ENCODE data around the gene POLR1G. TPM values are rescaled to one million over a fixed set of nuclear protein-coding genes. Genes with fewer than 3 reads are reported as not detected.

POLR1G gene
- total and polyA plus RNA-seq, 9 of the 15 experiments (the other 6 are each of a cell fraction or from before 2014, with no cell fraction given), result 3.0 to 50.1 (median 27.4) TPM

DNA sequence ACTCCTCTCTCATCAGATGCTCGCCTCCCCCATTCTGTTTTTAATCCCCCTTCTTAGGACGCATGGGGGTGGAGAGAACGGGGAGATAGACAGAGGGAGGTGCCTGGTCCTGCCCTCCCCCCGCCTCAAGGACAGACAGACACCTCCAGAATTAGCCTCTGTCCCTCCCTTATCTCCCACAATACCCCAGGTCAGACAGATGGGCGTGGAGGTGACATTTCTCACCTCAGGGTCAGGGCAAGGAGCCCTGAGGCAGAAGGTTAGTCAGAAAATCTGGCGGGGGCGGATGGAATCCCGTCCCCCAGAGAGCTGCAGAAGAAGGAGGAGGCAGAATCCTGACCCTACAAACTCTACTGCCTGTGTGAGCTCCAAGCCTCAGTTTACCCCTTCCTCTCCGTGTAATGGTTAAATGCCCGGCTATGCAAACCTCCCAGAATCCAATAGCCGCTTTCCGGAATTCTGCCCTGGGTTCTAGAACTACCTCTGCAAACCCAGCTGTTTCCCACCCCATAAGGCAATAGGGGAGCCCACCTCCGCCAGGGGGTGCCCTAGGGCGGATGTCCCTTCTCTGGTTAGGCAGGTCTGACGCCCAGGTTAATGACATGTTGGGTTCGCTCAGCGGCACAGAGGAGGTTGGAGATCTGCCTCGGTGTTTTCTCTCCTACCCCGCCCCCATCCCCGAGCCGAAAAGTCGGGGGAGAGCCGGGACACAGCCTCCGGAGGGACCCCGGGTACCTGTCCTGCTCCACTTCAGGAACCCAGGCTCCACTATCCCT, 2.5 kb upstream of the POLR1G start (continued):
- peak in 1 of 2 experiments; percentile 16; a peak in 3 of 4 replicates for TF ChIP-seq NRF1 (conservative IDR thresholded peaks at IDR 0.05 in 1 of 2, IDR thresholded peaks at IDR 0.05 in 1 of 2)
- TF ChIP-seq SNRNP70 (optimal IDR thresholded peaks at IDR 0.05; ENCODE audit: low read depth, low read length), result no peak

DNA sequence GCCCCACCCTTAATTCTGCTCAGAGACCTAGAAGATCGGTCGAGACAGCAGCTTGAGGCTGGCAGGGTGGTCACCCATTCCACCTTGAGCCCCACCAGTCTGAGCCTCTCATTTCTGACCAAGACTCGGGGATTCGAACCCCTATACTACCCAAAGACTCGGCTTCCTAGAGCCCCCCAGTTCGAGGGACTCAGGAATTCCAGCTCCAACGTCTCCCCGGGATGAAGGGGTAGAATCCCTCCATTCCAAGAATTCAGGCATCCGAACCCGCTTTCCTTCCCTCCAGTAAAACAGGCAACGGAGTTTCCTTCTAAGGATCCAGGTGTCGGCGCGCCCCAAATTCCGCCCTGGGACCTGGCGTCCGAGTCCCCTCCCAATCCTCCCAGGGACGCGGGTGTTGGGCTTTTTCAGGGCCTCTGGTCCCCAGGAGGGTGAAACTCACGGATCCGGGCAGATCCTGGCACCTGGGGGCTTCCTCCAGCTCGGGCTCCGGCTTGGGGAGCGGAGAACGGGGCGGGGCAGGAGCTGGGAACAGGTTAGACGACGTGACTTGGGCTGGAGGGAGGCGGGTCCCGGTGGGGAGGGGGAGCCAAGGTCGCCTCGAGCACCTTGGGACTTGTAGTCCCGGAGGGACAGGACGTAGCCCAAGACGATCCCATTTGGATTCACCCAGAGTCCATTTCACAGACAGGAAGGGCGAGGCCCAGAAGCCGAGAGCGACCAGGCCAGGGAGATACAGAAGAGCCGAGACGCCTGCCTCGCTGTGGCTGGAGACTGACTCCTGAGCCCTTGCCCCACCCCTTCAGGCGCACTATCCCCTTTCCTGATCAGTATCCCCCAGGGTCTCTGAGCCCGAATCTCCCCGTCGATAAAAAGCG, 1.6 kb upstream of the POLR1G start, which contains the start of gene PPP1R13L:
PPP1R13L (minus strand) TSS at position 513 of the 878 bp plus-strand sequence. CDS start 6,751 bp downstream, outside the sequence.
- WGBS (ENCODE audit: insufficient coverage, low coverage, missing lambda C conversion rate), result 3% methylated on average over 45 of the region's 46 CpGs
- Histone ChIP-seq H3K27me3 (ENCODE audit: control insufficient read depth in 2 of 2, insufficient read depth in 2 of 2, low read length in 2 of 2) (no peaks in the 10 kb centered on the region), H3K4me2 (ENCODE audit: insufficient read depth, low read length) (peak within 1 kb of the TSS; percentile 91), H3K27ac (ENCODE audit: extremely low read depth, low read depth, low read length) (peak within 1 kb of the TSS; percentile 98), H3K9me3 (replicated peaks; ENCODE audit: control insufficient read depth, insufficient read depth, low read depth, low read length) (no peaks in the 10 kb centered on the region), H3K9ac (ENCODE audit: insufficient read depth in 1 of 2, low read depth in 2 of 2, low read length in 2 of 2) (peak within 1 kb of the TSS; percentile 96 to 97), H3K4me1 (replicated peaks in 1 of 2; ENCODE audit: control insufficient read depth in 2 of 2, insufficient read depth in 2 of 2, low read length in 2 of 2) (peaks cover 22 to 64% of the 10 kb centered on the region in 2 experiments; a peak in 4 of 5 replicates), H3K4me3 (peak within 1 kb of the TSS; percentile 78), H4K20me1 (replicated peaks; ENCODE audit: control insufficient read depth, insufficient read depth, low read length) (no peaks in the 10 kb centered on the region), H3K79me2 (ENCODE audit: control insufficient read depth, insufficient read depth, low read length) (peaks cover 47% of the 10 kb centered on the region), H3K9me1 (ENCODE audit: control insufficient read depth, insufficient read depth, low read length) (no peaks in the 10 kb centered on the region), H3K36me3 (ENCODE audit: control insufficient read depth, insufficient read depth, low read length) (peaks cover 17% of the 10 kb centered on the region; the same call in 2 of the 3 replicates), H2AFZ (ENCODE audit: low read depth, low read length) (peak within 1 kb of the TSS; percentile 99)
- FAIRE-seq, result no peak
- intact Hi-C loops (cut with micrococcal nuclease), result loop anchor here (2.0 kb wide), 2 partner anchors 20 to 34 kb away; partner anchors contain the start of gene ERCC2
- ChIA-PET POLR2A (interaction anchor here (0.6 to 3.6 kb wide), 8 partner anchors 11 to 425 kb away, joined by 3 to 14 read pairs (median 3); partner anchors contain the start of gene FOSB), CTCF (ENCODE audit: low intra/inter-chr PET ratio) (interaction anchor here (0.5 to 4.0 kb wide), 2 partner anchors 28 to 74 kb away, joined by 3 to 16 read pairs; no protein-coding TSS in a partner anchor)
- DNase-seq (ENCODE audit: extremely low read depth in 1 of 4, low spot score in 3 of 4), result peak; percentile 76 to 92 (median 82)
- peak; percentile 73 for ATAC-seq
- BruUV-seq (replicated peaks), result no TSS peak
- in situ Hi-C loops (cut with MboI), result no loop called here
- TF ChIP-seq LARP7 (IDR thresholded peaks at IDR 0.05) (no peak), POLR2AphosphoS2 (IDR thresholded peaks at IDR 0.05; ENCODE audit: low read length) (no peak), DNMT1 (IDR thresholded peaks at IDR 0.05) (no peak), PHB (CRISPR knock-in tag; IDR thresholded peaks at IDR 0.05) (no peak), CBX1 (IDR thresholded peaks at IDR 0.05; ENCODE audit: low read depth) (peak; percentile 27; the same call in 1 of the 2 replicates), PML (IDR thresholded peaks at IDR 0.05; ENCODE audit: low read length) (no peak), ERF (CRISPR knock-in tag; IDR thresholded peaks at IDR 0.05) (no peak), TGIF2 (CRISPR knock-in tag; IDR thresholded peaks at IDR 0.05) (no peak), BHLHE40 (IDR thresholded peaks at IDR 0.05; ENCODE audit: low read length) (no peak), PTRF (tag; IDR thresholded peaks at IDR 0.05) (no peak), NCOA6 (IDR thresholded peaks at IDR 0.05) (peak; percentile 96), ZNF507 (tag; conservative IDR thresholded peaks at IDR 0.05) (no peak), ZNF79 (CRISPR knock-in tag; IDR thresholded peaks at IDR 0.05; ENCODE audit: low read depth) (no peak), CEBPG (CRISPR knock-in tag; IDR thresholded peaks at IDR 0.05) (no peak), CEBPG (tag; conservative IDR thresholded peaks at IDR 0.05 in 1 of 2, IDR thresholded peaks at IDR 0.05 in 1 of 2) (no peak), MAFF (IDR thresholded peaks at IDR 0.05; ENCODE audit: low read length) (no peak), LEF1 (IDR thresholded peaks at IDR 0.05) (0 out of 2 replicates have a peak, but pooled peaks have one; percentile 26), MBD2 (IDR thresholded peaks at IDR 0.05; ENCODE audit: borderline replicate concordance, low read depth) (no peak)
- TF ChIP-seq, protein P1, sequence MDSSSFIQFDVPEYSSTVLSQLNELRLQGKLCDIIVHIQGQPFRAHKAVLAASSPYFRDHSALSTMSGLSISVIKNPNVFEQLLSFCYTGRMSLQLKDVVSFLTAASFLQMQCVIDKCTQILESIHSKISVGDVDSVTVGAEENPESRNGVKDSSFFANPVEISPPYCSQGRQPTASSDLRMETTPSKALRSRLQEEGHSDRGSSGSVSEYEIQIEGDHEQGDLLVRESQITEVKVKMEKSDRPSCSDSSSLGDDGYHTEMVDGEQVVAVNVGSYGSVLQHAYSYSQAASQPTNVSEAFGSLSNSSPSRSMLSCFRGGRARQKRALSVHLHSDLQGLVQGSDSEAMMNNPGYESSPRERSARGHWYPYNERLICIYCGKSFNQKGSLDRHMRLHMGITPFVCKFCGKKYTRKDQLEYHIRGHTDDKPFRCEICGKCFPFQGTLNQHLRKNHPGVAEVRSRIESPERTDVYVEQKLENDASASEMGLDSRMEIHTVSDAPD (CRISPR knock-in tag; IDR thresholded peaks at IDR 0.05), result no peak

Measured in K562 (cell line).